CD4-positive, alpha-beta T cell (primary cell): ENCODE results near the gene PHRF1. TPM values are rescaled to one million over a fixed set of nuclear protein-coding genes. Genes with fewer than 3 reads are reported as not detected.

Experiments used
- ATAC-seq: fragments of 200-7000 bp; cut with Tn5 transposase; one replicate; pipeline ENCODE4 v1.10.0; 2022; ENCODE audit warnings: mild to moderate bottlenecking; ENCODE audit not compliant: poor library complexity
- CTCF ChIA-PET: fragments of 350-600 bp; sonication (Branson Sonifier 250); formaldehyde crosslinking; loops from one replicate; lab custom pipeline; 2021; ENCODE audit warnings: antibody characterized with exemption, inconsistent platforms; lab: Charles Lee
- POLR2A ChIA-PET: fragments of 350-600 bp; sonication (Branson Sonifier 250); formaldehyde crosslinking; loops from one replicate; lab custom pipeline; 2021; ENCODE audit warnings: antibody characterized with exemption, inconsistent platforms; lab: Charles Lee
- DNase-seq, 14 experiments: peaks; one replicate each; pipeline ENCODE4 v3.0.0-alpha.2; 2013 to 2020; ENCODE audit warnings: mixed read lengths in 2 of 14
- H3K27ac ChIP-seq, 2 donors: one replicate each; pipeline versions ENCODE4 v1.5.1 to v1.7.0; 2013; ENCODE audit warnings: low read length in 2 of 2, low read depth in 1 of 2, mild to moderate bottlenecking in 1 of 2
- H3K27me3 ChIP-seq, 2 experiments: 1 replicate in 1 of 2; 2 replicates in 1 of 2; pipeline versions ENCODE4 v1.6.1 to v1.7.0; 2013; ENCODE audit warnings: low read length in 2 of 2, control low read depth in 1 of 2, mild to moderate bottlenecking in 1 of 2, moderate library complexity in 1 of 2; ENCODE audit not compliant: insufficient read depth in 2 of 2, control insufficient read depth in 1 of 2
- H3K36me3 ChIP-seq: one replicate; pipeline ENCODE4 v1.6.1; 2013; ENCODE audit warnings: low read length, control low read depth; ENCODE audit not compliant: insufficient read depth
- H3K4me1 ChIP-seq: one replicate; pipeline ENCODE4 v1.6.1; 2013; ENCODE audit warnings: low read length, control low read depth; ENCODE audit not compliant: insufficient read depth
- H3K4me3 ChIP-seq: one replicate; pipeline ENCODE4 v1.5.1; 2013; ENCODE audit warnings: mild to moderate bottlenecking, low read length, moderate library complexity
- H3K9me3 ChIP-seq, 2 experiments: 1 replicate in 1 of 2; 2 replicates in 1 of 2; pipeline versions ENCODE4 v1.6.1 to v1.7.0; 2013; ENCODE audit warnings: low read length in 2 of 2, mild to moderate bottlenecking in 2 of 2, control low read depth in 1 of 2, moderate library complexity in 1 of 2; ENCODE audit not compliant: control insufficient read depth in 1 of 2, insufficient read depth in 1 of 2
- H3K27ac Mint-ChIP-seq: one replicate; pipeline ENCODE4 v1.8.0; 2020; ENCODE audit warnings: mixed read lengths
- H3K27me3 Mint-ChIP-seq: one replicate; pipeline ENCODE4 v1.8.0; 2021; ENCODE audit warnings: mixed read lengths
- H3K36me3 Mint-ChIP-seq: one replicate; pipeline ENCODE4 v1.8.0; 2021; ENCODE audit warnings: low read depth, mixed read lengths
- H3K4me1 Mint-ChIP-seq: one replicate; pipeline ENCODE4 v1.8.0; 2021; ENCODE audit warnings: low read depth, mixed read lengths
- H3K4me3 Mint-ChIP-seq: one replicate; pipeline ENCODE4 v1.8.0; 2020; ENCODE audit warnings: mild to moderate bottlenecking, mixed read lengths
- H3K9me3 Mint-ChIP-seq: one replicate; pipeline ENCODE4 v1.8.0; 2020; ENCODE audit warnings: mixed read lengths
- CTCF ChIP-seq: fragments of 200-600 bp; IDR thresholded peaks from one replicate; pipeline ENCODE4 v1.8.0; 2022; ENCODE audit warnings: antibody characterized with exemption, mild to moderate bottlenecking
- intact Hi-C, 2 experiments: fragments of 100-400 bp; cut with DNase I in 1 of 2; cut with micrococcal nuclease in 1 of 2; formaldehyde crosslinking; loops; one replicate each; pipeline versions ENCODE4 v1.15.1 to v1.9.0; 2023 to 2025; cut with DNase I, micrococcal nuclease
- total RNA-seq, 174 experiments: library from RNA in 2 of 174; stranded (reverse) in 2 of 174; gene quantifications; one replicate each; pipeline ENCODE4 v1.2.3 and lab custom pipeline; 2021 to 2026

The PHRF1 gene
- total RNA-seq, 2 experiments from 2014 or later = 37.1 to 37.6 TPM

GRCh38 chr11:627308-627576, 51.0 kb downstream of the PHRF1 start:
- Mint-ChIP-seq H3K27ac (no peak overlapping the region), H3K36me3 (no peaks in the 10 kb centered on the region), H3K4me3 (no peak overlapping the region), H3K27me3 (peaks cover 28% of the 10 kb centered on the region), H3K9me3 (no peaks in the 10 kb centered on the region), H3K4me1 (peaks cover 16% of the 10 kb centered on the region)
- intact Hi-C loops = no loop called here
- ChIA-PET POLR2A (no interaction called here), CTCF (no interaction called here)
- TF ChIP-seq CTCF = no peak
- ATAC-seq = no peak
- peaks cover 19 to 25% of the 10 kb centered on the region in 2 experiments for H3K27me3 ChIP-seq
- no peak overlapping the region for H3K4me3 ChIP-seq
- peaks cover 22% of the 10 kb centered on the region for H3K4me1 ChIP-seq
- no peaks in the 10 kb centered on the region for H3K36me3 ChIP-seq
- H3K9me3 ChIP-seq = peaks cover 0 to 19% of the 10 kb centered on the region in 2 experiments
- DNase-seq = no peak
- no peak overlapping the region for H3K27ac ChIP-seq

- CTCF ChIA-PET = no interaction called here
- H3K36me3 ChIP-seq = no peaks in the 10 kb centered on the region
- H3K27ac ChIP-seq = no peak overlapping the region
- intact Hi-C loops = loop anchor here in 1 of 2 experiments (2.0 kb wide), 1 partner anchor 73 kb away; no protein-coding TSS in a partner anchor
- H3K36me3 Mint-ChIP-seq = no peaks in the 10 kb centered on the region
- H3K4me3 Mint-ChIP-seq = peak overlapping the region; percentile 11
- H3K9me3 Mint-ChIP-seq = no peaks in the 10 kb centered on the region
- TF ChIP-seq CTCF = no peak
- H3K27me3 ChIP-seq = peaks cover 19 to 25% of the 10 kb centered on the region in 2 experiments
- H3K27me3 Mint-ChIP-seq = peaks cover 34% of the 10 kb centered on the region
- H3K4me3 ChIP-seq = no peak overlapping the region
- no peak overlapping the region for H3K27ac Mint-ChIP-seq
- ATAC-seq = no peak
- DNase-seq = peak in 1 of 14 experiments; percentile 30
- POLR2A ChIA-PET = interaction anchor here (0.6 kb wide), 1 partner anchor 177 kb away, joined by 3 read pairs; no protein-coding TSS in a partner anchor
- H3K4me1 ChIP-seq = peaks cover 22% of the 10 kb centered on the region
- H3K4me1 Mint-ChIP-seq = peaks cover 16% of the 10 kb centered on the region
- peaks cover 0 to 19% of the 10 kb centered on the region in 2 experiments for H3K9me3 ChIP-seq
These were observed 51.8 kb downstream of the PHRF1 start for GRCh38 chr11:628056-628455.

- Mint-ChIP-seq H3K36me3 (no peaks in the 10 kb centered on the region), H3K9me3 (no peaks in the 10 kb centered on the region), H3K4me3 (no peak overlapping the region), H3K27ac (no peak overlapping the region), H3K4me1 (peaks cover 16% of the 10 kb centered on the region), H3K27me3 (peaks cover 30% of the 10 kb centered on the region)
- no peak for TF ChIP-seq CTCF
- Histone ChIP-seq H3K4me3 (no peak overlapping the region), H3K9me3 (peaks cover 0 to 19% of the 10 kb centered on the region in 2 experiments), H3K4me1 (peaks cover 22% of the 10 kb centered on the region), H3K27ac (no peak overlapping the region), H3K36me3 (no peaks in the 10 kb centered on the region), H3K27me3 (peaks cover 19 to 25% of the 10 kb centered on the region in 2 experiments)
- DNase-seq (peak in 4 of 14 experiments; percentile 37 to 57 (median 49)), ATAC-seq (peak; percentile 55)
- ChIA-PET CTCF (interaction anchor here (1.5 kb wide), 1 partner anchor 69 kb away, joined by 3 read pairs; no protein-coding TSS in a partner anchor), POLR2A (interaction anchor here (1.0 kb wide), 1 partner anchor 60 kb away, joined by 3 read pairs; no protein-coding TSS in a partner anchor)
- intact Hi-C loops = loop anchor here (1.0 to 2.0 kb wide), 2 partner anchors 74 kb away; no protein-coding TSS in a partner anchor
These were observed 52.9 kb downstream of the PHRF1 start for GRCh38 chr11:629237-629583.
